Gastroesophageal sphincter (tissue), 4 donors: ENCODE results near the gene RNF25. TPM values are rescaled to one million over a fixed set of nuclear protein-coding genes. Genes with fewer than 3 reads are reported as not detected.
A peak's percentile ranks its signal among the peaks of the same experiment; 100 is the strongest.
"Not testable (repeated sequence)": the region's sequence is repeated elsewhere in the genome, so short reads cannot be mapped to it uniquely, and the experiment has no call there.

Experiments used
- ATAC-seq: fragments of 150-250 bp; one replicate; pipeline ENCODE4 v1.9.1; 2016; ENCODE audit warnings: mild to moderate bottlenecking, moderate library complexity
- H3K27ac ChIP-seq, 4 donors: fragments of 200-600 bp; sonication (generic) in 3 of 4; 1 replicate in 3 of 4; 2 replicates in 1 of 4; pipeline ENCODE4 v1.5.1; 2016 to 2019
- H3K27me3 ChIP-seq: fragments of 200-600 bp; sonication (generic); one replicate; pipeline ENCODE4 v1.5.1; 2019
- H3K36me3 ChIP-seq, 2 donors: fragments of 200-600 bp; sonication (generic); one replicate each; pipeline ENCODE4 v1.5.1; 2019; ENCODE audit warnings: control low read depth in 1 of 2
- H3K4me1 ChIP-seq, 3 donors: fragments of 200-600 bp; sonication (generic); 1 replicate in 2 of 3; 2 replicates in 1 of 3; pipeline ENCODE4 v1.5.1; 2016 to 2019; ENCODE audit warnings: control low read depth in 2 of 3
- H3K4me3 ChIP-seq, 2 donors: fragments of 200-600 bp; sonication (generic); one replicate each; pipeline ENCODE4 v1.5.1; 2019; ENCODE audit warnings: mild to moderate bottlenecking in 1 of 2, moderate library complexity in 1 of 2
- H3K9me3 ChIP-seq, 3 donors: fragments of 200-600 bp; sonication (generic); one replicate each; pipeline ENCODE4 v1.5.1; 2017 to 2019; ENCODE audit warnings: control low read depth in 2 of 3
- CTCF ChIP-seq, 4 experiments: fragments of 200-600 bp in 2 of 4; fragments of 450-650 bp in 2 of 4; sonication (generic) in 1 of 4; IDR thresholded peaks; one replicate each; pipeline ENCODE4 v1.5.1; 2017 to 2019; ENCODE audit warnings: antibody characterized with exemption in 4 of 4, mild to moderate bottlenecking in 2 of 4, moderate library complexity in 2 of 4
- EP300 ChIP-seq: sonication (generic); formaldehyde crosslinking; IDR thresholded peaks from one replicate; pipeline ENCODE4 v1.6.1; 2017; ENCODE audit warnings: antibody characterized with exemption, mild to moderate bottlenecking
- POLR2A ChIP-seq, 2 donors: fragments of 450-650 bp; IDR thresholded peaks; one replicate each; pipeline ENCODE4 v1.6.1; 2017; ENCODE audit warnings: antibody characterized with exemption in 2 of 2, mild to moderate bottlenecking in 2 of 2, moderate library complexity in 1 of 2
- POLR2AphosphoS5 ChIP-seq: sonication (generic); formaldehyde crosslinking; IDR thresholded peaks from one replicate; pipeline ENCODE4 v1.6.1; 2017; ENCODE audit warnings: antibody characterized with exemption
- WGBS, 2 donors: methylation state at CpG; one replicate each; pipeline ENCODE4 v1.1.5; 2018; ENCODE audit warnings: low coverage in 1 of 2; 5-methylcytosine and 5-hydroxymethylcytosine counted together
- total RNA-seq, 4 donors: library from RNA; depleted of rRNA; stranded (reverse); fragments of >200 nt; gene quantifications; one replicate each; pipeline ENCODE4 v1.1.0, GENCODE V29; 2016

RNF25 gene
- total RNA-seq, 4 donors from 2014 or later = 16.3 to 24.6 (median 17.7) TPM

- TF ChIP-seq CTCF (IDR thresholded peaks at IDR 0.05) (no peak), POLR2AphosphoS5 (no peak), POLR2A (IDR thresholded peaks at IDR 0.05) (no peak), EP300 (no peak)
- no peak for ATAC-seq
- WGBS, 2 donors = 87 to 100% methylated on average over 2 of the region's 2 CpGs
These were observed 30.0 kb upstream of the RNF25 start for GRCh38 chr2:218701806-218702205.

GRCh38 chr2:218698885-218699284, 27.1 kb upstream of the RNF25 start:
- 76% methylated on average over 3 of the region's 8 CpGs; no CpG with 5 or more reads in 1 of the 2 donors for WGBS, 2 donors
- no peaks in the 10 kb centered on the region for H3K27me3 ChIP-seq
- peaks cover 0 to 80% of the 10 kb centered on the region in 2 donors for H3K36me3 ChIP-seq
- no peak for TF ChIP-seq CTCF (IDR thresholded peaks at IDR 0.05)
- TF ChIP-seq POLR2A (IDR thresholded peaks at IDR 0.05) = no peak
- no peak for TF ChIP-seq POLR2AphosphoS5
- TF ChIP-seq EP300 = no peak
- no peak for ATAC-seq
- no peak overlapping the region for H3K27ac ChIP-seq
- H3K4me1 ChIP-seq = no peaks in the 10 kb centered on the region
- H3K9me3 ChIP-seq = no peaks in the 10 kb centered on the region
- H3K4me3 ChIP-seq = no peak overlapping the region

More at GRCh38 chr2:218701806-218702205, 30.0 kb upstream of the RNF25 start:
- no peaks in the 10 kb centered on the region for H3K27me3 ChIP-seq
- H3K9me3 ChIP-seq = no peaks in the 10 kb centered on the region
- peaks cover 0 to 57% of the 10 kb centered on the region in 2 donors for H3K36me3 ChIP-seq
- no peak overlapping the region for H3K27ac ChIP-seq
- no peaks in the 10 kb centered on the region for H3K4me1 ChIP-seq
- H3K4me3 ChIP-seq = no peak overlapping the region

- H3K27ac ChIP-seq = no peak overlapping the region
- peaks cover 2 to 93% of the 10 kb centered on the region in 2 donors for H3K36me3 ChIP-seq
- H3K4me3 ChIP-seq = no peak overlapping the region
- H3K9me3 ChIP-seq = no peaks in the 10 kb centered on the region
- H3K4me1 ChIP-seq = peaks cover 0 to 5% (median 0%) of the 10 kb centered on the region in 3 donors
- TF ChIP-seq CTCF (IDR thresholded peaks at IDR 0.05) (no peak), EP300 (no peak), POLR2A (IDR thresholded peaks at IDR 0.05) (no peak), POLR2AphosphoS5 (no peak)
- WGBS, 2 donors = 82 to 83% methylated on average over 2 of the region's 3 CpGs
- no peak for ATAC-seq
- no peaks in the 10 kb centered on the region for H3K27me3 ChIP-seq
These were observed 22.8 kb upstream of the RNF25 start for GRCh38 chr2:218694405-218695145.

GRCh38 chr2:218691234-218691633, 19.4 kb upstream of the RNF25 start:
- peaks cover 2 to 75% of the 10 kb centered on the region in 2 donors for H3K36me3 ChIP-seq
- no peak overlapping the region for H3K4me3 ChIP-seq
- TF ChIP-seq EP300 (no peak), POLR2A (IDR thresholded peaks at IDR 0.05) (no peak), CTCF (IDR thresholded peaks at IDR 0.05) (no peak), POLR2AphosphoS5 (no peak)
- H3K27me3 ChIP-seq = no peaks in the 10 kb centered on the region
- ATAC-seq = no peak
- H3K9me3 ChIP-seq = no peaks in the 10 kb centered on the region
- H3K27ac ChIP-seq = no peak overlapping the region
- H3K4me1 ChIP-seq = peaks cover 0 to 10% (median 0%) of the 10 kb centered on the region in 3 donors

GRCh38 chr2:218687400-218688060, 15.7 kb upstream of the RNF25 start:
- H3K27me3 ChIP-seq, H3K4me1 ChIP-seq, H3K9me3 ChIP-seq, H3K4me3 ChIP-seq, H3K27ac ChIP-seq: not testable (repeated sequence)
- peak; percentile 78 for ATAC-seq
- TF ChIP-seq CTCF (IDR thresholded peaks at IDR 0.05) = peak; percentile 75 to 90 (median 83)
- H3K36me3 ChIP-seq = peaks cover 2 to 71% of the 10 kb centered on the region in 2 donors
- 20 to 42% methylated on average over 3 to 5 of the region's 5 CpGs for WGBS, 2 donors
